Lower leg skin (tissue), 4 donors: ENCODE measurements around the gene TANK. TPM values are rescaled to one million over a fixed set of nuclear protein-coding genes. Genes with fewer than 3 reads are reported as not detected.

ENCODE experiments used
- DNase-seq, 2 donors: peaks; one replicate each; pipeline ENCODE4 v3.0.0-alpha.2; 2019; ENCODE audit warnings: low spot score in 2 of 2
- H3K4me3 ChIP-seq: fragments of 200-600 bp; sonication (generic); 2 replicates; pipeline ENCODE4 v1.5.1; 2017; ENCODE audit warnings: mild to moderate bottlenecking, low read depth; ENCODE audit not compliant: poor library complexity, severe bottlenecking
- POLR2A ChIP-seq, 2 donors: fragments of 450-650 bp; IDR thresholded peaks; one replicate each; pipeline ENCODE4 v1.6.1; 2016 to 2017; ENCODE audit warnings: antibody characterized with exemption in 2 of 2, mild to moderate bottlenecking in 1 of 2, moderate library complexity in 1 of 2
- WGBS, 2 donors: methylation state at CpG; one replicate each; pipeline ENCODE4 v1.1.5; 2018; 5-methylcytosine and 5-hydroxymethylcytosine counted together
- intact Hi-C: fragments of 100-400 bp; cut with DNase I; formaldehyde crosslinking; loops from one replicate; pipeline ENCODE4 v1.15.0; 2023; ENCODE audit warnings: low total_unique reads
- total RNA-seq, 4 donors: library from RNA; depleted of rRNA; stranded (reverse); fragments of >200 nt; gene quantifications; one replicate each; pipeline ENCODE4 v1.1.0, GENCODE V29; 2016
- TF ChIP-seq, protein P1 (sequence below), 3 donors: fragments of 450-650 bp; IDR thresholded peaks; one replicate each; pipeline ENCODE4 v1.5.1; 2016; ENCODE audit warnings: antibody characterized with exemption in 3 of 3, mild to moderate bottlenecking in 3 of 3, moderate library complexity in 2 of 3

Gene TANK
- total RNA-seq, 4 donors from 2014 or later: 81.6 to 89.8 (median 88.0) TPM

DNA sequence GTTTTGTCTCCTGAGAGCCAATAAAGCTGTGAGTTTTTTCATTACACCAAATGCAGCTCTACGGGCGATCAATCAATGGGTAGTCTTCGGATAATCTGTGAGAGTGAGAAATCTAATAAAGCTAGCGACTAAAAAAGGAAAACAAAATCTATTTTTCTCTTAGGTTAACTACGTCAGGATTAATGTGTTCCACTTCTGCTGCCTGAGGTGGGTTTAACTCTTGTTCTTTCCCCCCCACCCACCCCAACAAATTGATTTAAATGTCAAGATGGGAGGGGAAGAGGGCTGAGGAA, 85.0 kb downstream of the TANK start:
- DNase-seq: no peak
- no peak overlapping the region for H3K4me3 ChIP-seq
- TF ChIP-seq, protein P1, sequence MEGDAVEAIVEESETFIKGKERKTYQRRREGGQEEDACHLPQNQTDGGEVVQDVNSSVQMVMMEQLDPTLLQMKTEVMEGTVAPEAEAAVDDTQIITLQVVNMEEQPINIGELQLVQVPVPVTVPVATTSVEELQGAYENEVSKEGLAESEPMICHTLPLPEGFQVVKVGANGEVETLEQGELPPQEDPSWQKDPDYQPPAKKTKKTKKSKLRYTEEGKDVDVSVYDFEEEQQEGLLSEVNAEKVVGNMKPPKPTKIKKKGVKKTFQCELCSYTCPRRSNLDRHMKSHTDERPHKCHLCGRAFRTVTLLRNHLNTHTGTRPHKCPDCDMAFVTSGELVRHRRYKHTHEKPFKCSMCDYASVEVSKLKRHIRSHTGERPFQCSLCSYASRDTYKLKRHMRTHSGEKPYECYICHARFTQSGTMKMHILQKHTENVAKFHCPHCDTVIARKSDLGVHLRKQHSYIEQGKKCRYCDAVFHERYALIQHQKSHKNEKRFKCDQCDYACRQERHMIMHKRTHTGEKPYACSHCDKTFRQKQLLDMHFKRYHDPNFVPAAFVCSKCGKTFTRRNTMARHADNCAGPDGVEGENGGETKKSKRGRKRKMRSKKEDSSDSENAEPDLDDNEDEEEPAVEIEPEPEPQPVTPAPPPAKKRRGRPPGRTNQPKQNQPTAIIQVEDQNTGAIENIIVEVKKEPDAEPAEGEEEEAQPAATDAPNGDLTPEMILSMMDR (IDR thresholded peaks at IDR 0.05): no peak
- TF ChIP-seq POLR2A (IDR thresholded peaks at IDR 0.05): no peak
- 49 to 58% methylated on average over 5 of the region's 5 CpGs for WGBS, 2 donors
- intact Hi-C loops: no loop called here

DNA sequence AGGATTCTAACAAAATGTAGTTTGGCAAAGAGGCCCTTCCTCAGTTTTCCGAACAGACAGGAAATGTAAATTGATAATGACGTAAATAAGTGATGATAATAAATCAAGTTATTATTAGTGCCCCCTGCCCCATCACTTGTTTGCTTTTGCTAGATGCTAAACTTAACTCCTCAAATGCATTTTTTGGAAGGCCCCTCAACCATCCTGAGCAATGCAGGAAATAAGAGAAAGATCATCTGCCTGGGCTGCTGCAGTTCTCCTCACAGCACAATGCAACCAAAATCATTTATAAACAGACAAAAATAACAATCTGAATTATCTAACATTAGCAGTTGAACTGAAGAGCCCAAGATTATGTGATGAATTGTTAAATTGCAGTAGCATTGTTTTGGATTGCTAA, 85.4 kb downstream of the TANK start:
- no peak overlapping the region for H3K4me3 ChIP-seq
- 56 to 59% methylated on average over 2 of the region's 2 CpGs for whole genome bisulfite sequencing, 2 donors
- intact Hi-C loops: no loop called here
- no peak for TF ChIP-seq POLR2A (IDR thresholded peaks at IDR 0.05)
- TF ChIP-seq, protein P1 (IDR thresholded peaks at IDR 0.05): no peak
- no peak for DNase-seq

GRCh38 chr2:161246281-161246680, 86.1 kb downstream of the TANK start:
- no peak for DNase-seq
- WGBS, 2 donors: 61% methylated on average over 5 of the region's 5 CpGs
- intact Hi-C loops: no loop called here
- no peak for TF ChIP-seq POLR2A (IDR thresholded peaks at IDR 0.05)
- TF ChIP-seq, protein P1 (IDR thresholded peaks at IDR 0.05): no peak
- H3K4me3 ChIP-seq: no peak overlapping the region

GRCh38 chr2:161250864-161251436, 90.7 kb downstream of the TANK start:
- TF ChIP-seq, protein P1 (IDR thresholded peaks at IDR 0.05): no peak
- TF ChIP-seq POLR2A (IDR thresholded peaks at IDR 0.05): no peak
- H3K4me3 ChIP-seq: no peak overlapping the region
- DNase-seq: no peak
- WGBS, 2 donors: 21 to 28% methylated on average over 2 of the region's 2 CpGs
- intact Hi-C loops: no loop called here

GRCh38 chr2:161257123-161257952, 97.1 kb downstream of the TANK start:
- no peak for TF ChIP-seq POLR2A (IDR thresholded peaks at IDR 0.05)
- TF ChIP-seq, protein P1 (IDR thresholded peaks at IDR 0.05): no peak
- no peak overlapping the region for H3K4me3 ChIP-seq
- DNase-seq: no peak
- intact Hi-C loops: no loop called here
- WGBS, 2 donors: 88 to 91% methylated on average over 8 of the region's 8 CpGs
